K562 (cell line): ENCODE data around the gene SUPT5H. TPM values are rescaled to one million over a fixed set of nuclear protein-coding genes. Genes with fewer than 3 reads are reported as not detected.

Experiments used
- ARID2 ChIP-seq: fragments of 450-650 bp; IDR thresholded peaks from 2 replicates; pipeline ENCODE4 v1.6.1; 2017; ENCODE audit warnings: antibody characterized with exemption, mild to moderate bottlenecking
- FOXK2 ChIP-seq, 2 experiments: fragments of 450-650 bp; IDR thresholded peaks in 1 of 2; conservative IDR thresholded peaks in 1 of 2; 2 replicates each; pipeline ENCODE4 v1.6.1; 2016; ENCODE audit warnings: low read depth in 2 of 2, mild to moderate bottlenecking in 1 of 2
- HDAC2 ChIP-seq: fragments of 450-650 bp; IDR thresholded peaks from 2 replicates; pipeline ENCODE4 v1.6.1; 2016; ENCODE audit warnings: mild to moderate bottlenecking
- HNRNPH1 ChIP-seq: fragments of 200-400 bp; formaldehyde crosslinking; optimal IDR thresholded peaks from 2 replicates; pipeline ENCODE3; 2017; ENCODE audit warnings: low read depth, mild to moderate bottlenecking, low read length, moderate library complexity
- MCM7 ChIP-seq, 2 experiments: fragments of 450-650 bp; IDR thresholded peaks; 2 replicates each; pipeline ENCODE4 v1.6.1; 2016 to 2018
- NR2C1 ChIP-seq, 2 experiments: fragments of 450-650 bp; IDR thresholded peaks; 2 replicates each; pipeline ENCODE4 v1.6.1; 2017; ENCODE audit warnings: mild to moderate bottlenecking in 2 of 2, antibody characterized with exemption in 1 of 2, inconsistent platforms in 1 of 2, missing compliant biosample characterization in 1 of 2, missing genetic modification characterization in 1 of 2
- PML ChIP-seq: IDR thresholded peaks from 2 replicates; pipeline ENCODE4 v1.6.1; 2012; ENCODE audit warnings: low read length, inconsistent platforms
- RBM14 ChIP-seq: fragments of 200-400 bp; formaldehyde crosslinking; IDR thresholded peaks from 2 replicates; pipeline ENCODE4 v1.6.1; 2018; ENCODE audit warnings: low read depth, mild to moderate bottlenecking, low read length, moderate library complexity, borderline replicate concordance; ENCODE audit not compliant: insufficient read depth
- SOX6 ChIP-seq: fragments of 450-650 bp; IDR thresholded peaks from 2 replicates; pipeline ENCODE4 v1.6.1; 2014; ENCODE audit warnings: mild to moderate bottlenecking
- SRSF1 ChIP-seq: fragments of 200-400 bp; formaldehyde crosslinking; IDR thresholded peaks from 2 replicates; pipeline ENCODE4 v1.6.1; 2017; ENCODE audit warnings: mild to moderate bottlenecking, low read depth, low read length, moderate library complexity
- ZNF551 ChIP-seq: fragments of 250-450 bp; sonication (Bioruptor Pico); IDR thresholded peaks from 2 replicates; pipeline ENCODE4 v1.5.0; 2021; ENCODE audit warnings: mild to moderate bottlenecking, moderate library complexity
- ZNF592 ChIP-seq: fragments of 450-650 bp; IDR thresholded peaks from 2 replicates; pipeline ENCODE4 v1.6.1; 2017; ENCODE audit warnings: antibody characterized with exemption, mild to moderate bottlenecking
- polyA plus RNA-seq, 8 experiments: library from polyadenylated mRNA; depleted of rRNA in 4 of 8; stranded (reverse) in 5 of 8; unstranded in 3 of 8; fragments of >200 nt; fragmentation: Nextera tagmentation in 2 of 8; fragmentation: Illumina TruSeq in 1 of 8; extraction: Ambion mirVana in 2 of 8; extraction: Trizol in 1 of 8; gene quantifications; 2 replicates each; pipeline versions ENCODE4 v1.2.1 to v1.2.3, GENCODE V29; 2011 to 2014; ENCODE audit warnings: inconsistent platforms in 1 of 8, missing spikeins in 1 of 8
- total RNA-seq, 7 experiments: library from RNA; depleted of rRNA in 6 of 7; stranded (reverse); fragments of >200 nt in 6 of 7; fragmentation: Illumina TruSeq in 2 of 7; extraction: Trizol in 2 of 7; gene quantifications; 2 replicates each; pipeline versions ENCODE4 v1.2.1 to v1.2.3, GENCODE V29; 2011 to 2021; ENCODE audit warnings: low replicate concordance in 1 of 7
- TF ChIP-seq, protein P1 (sequence below): IDR thresholded peaks from 3 replicates; pipeline ENCODE4 v1.6.1; 2011; ENCODE audit warnings: borderline replicate concordance, mild to moderate bottlenecking; ENCODE audit not compliant: insufficient read length, insufficient read depth
- TF ChIP-seq, protein P2 (sequence below): fragments of 450-650 bp; formaldehyde crosslinking; IDR thresholded peaks from 2 replicates; pipeline ENCODE4 v1.4.0; 2022; ENCODE audit warnings: missing genetic modification characterization
- TF ChIP-seq, protein P3 (sequence below): fragments of 450-650 bp; formaldehyde crosslinking; IDR thresholded peaks from 2 replicates; pipeline ENCODE4 v1.4.0; 2020; ENCODE audit warnings: mild to moderate bottlenecking, moderate library complexity

SUPT5H gene
- total and polyA plus RNA-seq, 9 of the 15 experiments (the other 6 are each of a cell fraction or from before 2014, with no cell fraction given): 13.3 to 85.9 (median 35.9) TPM

DNA sequence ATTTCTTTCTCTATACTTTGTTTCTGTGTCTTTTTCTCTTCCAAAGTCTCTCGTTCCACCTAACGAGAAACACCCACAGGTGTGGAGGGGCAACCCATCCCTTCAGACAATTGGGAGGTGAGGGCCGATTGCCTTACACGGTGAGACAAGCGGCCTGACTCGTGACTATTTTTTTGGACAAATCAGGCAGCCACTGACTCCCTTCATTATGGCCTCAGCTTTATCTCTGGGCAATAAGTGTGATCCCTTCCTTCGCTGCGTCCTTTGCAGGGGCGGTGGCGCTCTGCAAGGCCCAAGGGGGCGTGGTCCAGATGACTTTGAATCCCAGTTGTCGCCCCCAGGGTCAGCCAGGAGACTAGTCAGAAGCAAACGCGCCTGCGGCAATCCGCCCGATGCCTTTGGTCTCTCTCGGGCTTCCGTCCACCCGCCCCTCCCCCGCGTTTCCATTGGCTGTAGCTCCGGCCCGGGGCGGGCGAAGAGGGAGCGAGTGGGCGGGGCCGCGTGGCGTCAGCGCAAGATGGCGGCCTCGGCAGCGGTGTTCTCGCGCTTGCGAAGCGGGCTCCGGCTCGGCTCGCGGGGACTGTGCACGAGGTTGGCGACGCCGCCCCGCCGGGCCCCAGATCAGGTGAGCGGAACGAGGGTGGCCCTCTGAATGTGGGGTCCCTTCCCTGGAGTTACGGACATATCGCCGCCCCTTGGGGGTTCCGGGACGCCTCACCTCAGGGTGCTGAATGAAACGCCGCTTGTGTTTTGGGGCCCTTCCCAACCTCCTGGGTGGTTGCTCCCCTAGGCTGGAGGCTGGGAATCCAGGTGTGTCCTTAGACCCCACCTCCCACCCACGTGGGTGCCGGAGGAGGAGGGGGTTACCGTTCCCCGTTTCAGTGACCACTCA lies 35.2 kb downstream of the SUPT5H start, which contains the start of gene TIMM50 (continued):
- TF ChIP-seq, protein P1, sequence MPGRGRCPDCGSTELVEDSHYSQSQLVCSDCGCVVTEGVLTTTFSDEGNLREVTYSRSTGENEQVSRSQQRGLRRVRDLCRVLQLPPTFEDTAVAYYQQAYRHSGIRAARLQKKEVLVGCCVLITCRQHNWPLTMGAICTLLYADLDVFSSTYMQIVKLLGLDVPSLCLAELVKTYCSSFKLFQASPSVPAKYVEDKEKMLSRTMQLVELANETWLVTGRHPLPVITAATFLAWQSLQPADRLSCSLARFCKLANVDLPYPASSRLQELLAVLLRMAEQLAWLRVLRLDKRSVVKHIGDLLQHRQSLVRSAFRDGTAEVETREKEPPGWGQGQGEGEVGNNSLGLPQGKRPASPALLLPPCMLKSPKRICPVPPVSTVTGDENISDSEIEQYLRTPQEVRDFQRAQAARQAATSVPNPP: no peak
- TF ChIP-seq FOXK2 (conservative IDR thresholded peaks at IDR 0.05 in 1 of 2, IDR thresholded peaks at IDR 0.05 in 1 of 2; ENCODE audit: low read depth in 2 of 2) (peak; percentile 39 to 62; a peak in 2 of 4 replicates), MCM7 (IDR thresholded peaks at IDR 0.05) (no peak), ZNF551 (CRISPR knock-in tag) (no peak), NR2C1 (IDR thresholded peaks at IDR 0.05) (peak; percentile 61), NR2C1 (tag; IDR thresholded peaks at IDR 0.05) (no peak; the same call in 1 of the 2 replicates), ARID2 (no peak), HDAC2 (0 out of 2 replicates have a peak, but pooled peaks have one; percentile 15), PML (peak; percentile 23; the same call in 1 of the 2 replicates), HNRNPH1 (no peak), SOX6 (peak; percentile 59; the same call in 1 of the 2 replicates), RBM14 (no peak), SRSF1 (no peak), ZNF592 (no peak)
- TF ChIP-seq, protein P2, sequence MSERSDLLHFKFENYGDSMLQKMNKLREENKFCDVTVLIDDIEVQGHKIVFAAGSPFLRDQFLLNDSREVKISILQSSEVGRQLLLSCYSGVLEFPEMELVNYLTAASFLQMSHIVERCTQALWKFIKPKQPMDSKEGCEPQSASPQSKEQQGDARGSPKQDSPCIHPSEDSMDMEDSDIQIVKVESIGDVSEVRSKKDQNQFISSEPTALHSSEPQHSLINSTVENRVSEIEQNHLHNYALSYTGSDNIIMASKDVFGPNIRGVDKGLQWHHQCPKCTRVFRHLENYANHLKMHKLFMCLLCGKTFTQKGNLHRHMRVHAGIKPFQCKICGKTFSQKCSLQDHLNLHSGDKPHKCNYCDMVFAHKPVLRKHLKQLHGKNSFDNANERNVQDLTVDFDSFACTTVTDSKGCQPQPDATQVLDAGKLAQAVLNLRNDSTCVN: no peak
- TF ChIP-seq, protein P3, sequence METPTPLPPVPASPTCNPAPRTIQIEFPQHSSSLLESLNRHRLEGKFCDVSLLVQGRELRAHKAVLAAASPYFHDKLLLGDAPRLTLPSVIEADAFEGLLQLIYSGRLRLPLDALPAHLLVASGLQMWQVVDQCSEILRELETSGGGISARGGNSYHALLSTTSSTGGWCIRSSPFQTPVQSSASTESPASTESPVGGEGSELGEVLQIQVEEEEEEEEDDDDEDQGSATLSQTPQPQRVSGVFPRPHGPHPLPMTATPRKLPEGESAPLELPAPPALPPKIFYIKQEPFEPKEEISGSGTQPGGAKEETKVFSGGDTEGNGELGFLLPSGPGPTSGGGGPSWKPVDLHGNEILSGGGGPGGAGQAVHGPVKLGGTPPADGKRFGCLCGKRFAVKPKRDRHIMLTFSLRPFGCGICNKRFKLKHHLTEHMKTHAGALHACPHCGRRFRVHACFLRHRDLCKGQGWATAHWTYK: no peak
